CD4-positive, CD25-positive, alpha-beta regulatory T cell (primary cell): ENCODE results near the gene SDHA. TPM values are rescaled to one million over a fixed set of nuclear protein-coding genes. Genes with fewer than 3 reads are reported as not detected.
A peak's percentile ranks its signal among the peaks of the same experiment; 100 is the strongest.
"Not testable (repeated sequence)": the region's sequence is repeated elsewhere in the genome, so short reads cannot be mapped to it uniquely, and the experiment has no call there.

ENCODE experiments used
- ATAC-seq, 2 donors: fragments of 150-1000 bp; cut with Tn5 transposase; one replicate each; pipeline ENCODE4 v1.10.0; 2021; ENCODE audit warnings: low read depth in 2 of 2, moderate number of reproducible peaks in 2 of 2, moderate library complexity in 1 of 2
- DNase-seq, 3 donors: peaks; one replicate each; pipeline versions ENCODE4 v3.0.0 to v3.0.0-alpha.2; 2012 to 2022; ENCODE audit warnings: mixed read lengths in 1 of 3
- H3K27ac ChIP-seq: one replicate; pipeline ENCODE4 v1.7.0; 2013; ENCODE audit warnings: mild to moderate bottlenecking, low read length; ENCODE audit not compliant: insufficient read depth, poor library complexity, severe bottlenecking
- H3K27me3 ChIP-seq: one replicate; pipeline ENCODE4 v1.7.0; 2013; ENCODE audit warnings: low read length; ENCODE audit not compliant: control insufficient read depth, insufficient read depth
- H3K36me3 ChIP-seq: one replicate; pipeline ENCODE4 v1.7.0; 2013; ENCODE audit warnings: mild to moderate bottlenecking, low read length, moderate library complexity; ENCODE audit not compliant: control insufficient read depth, insufficient read depth
- H3K4me1 ChIP-seq: 2 replicates; pipeline ENCODE4 v1.7.0; 2013; ENCODE audit warnings: mild to moderate bottlenecking, low read length; ENCODE audit not compliant: insufficient read depth, control insufficient read depth, poor library complexity, severe bottlenecking
- H3K4me3 ChIP-seq: one replicate; pipeline ENCODE4 v1.7.0; 2013; ENCODE audit warnings: low read depth, mild to moderate bottlenecking, low read length, moderate library complexity
- H3K9me3 ChIP-seq, 2 experiments: 1 replicate in 1 of 2; 2 replicates in 1 of 2; pipeline ENCODE4 v1.7.0; 2013; ENCODE audit warnings: low read length in 2 of 2, mild to moderate bottlenecking in 1 of 2, moderate library complexity in 1 of 2; ENCODE audit not compliant: control insufficient read depth in 2 of 2
- H3K27ac Mint-ChIP-seq, 3 donors: one replicate each; pipeline ENCODE4 v1.8.0; 2020 to 2022; ENCODE audit warnings: mild to moderate bottlenecking in 3 of 3, mixed read lengths in 3 of 3, moderate library complexity in 2 of 3
- H3K27me3 Mint-ChIP-seq: one replicate; pipeline ENCODE4 v1.8.0; 2022; ENCODE audit warnings: mild to moderate bottlenecking, mixed read lengths
- H3K36me3 Mint-ChIP-seq: one replicate; pipeline ENCODE4 v1.8.0; 2020; ENCODE audit warnings: mixed read lengths
- H3K4me1 Mint-ChIP-seq, 4 donors: one replicate each; pipeline ENCODE4 v1.8.0; 2020 to 2022; ENCODE audit warnings: mixed read lengths in 4 of 4, mild to moderate bottlenecking in 1 of 4
- H3K4me3 Mint-ChIP-seq, 4 donors: one replicate each; pipeline ENCODE4 v1.8.0; 2020 to 2022; ENCODE audit warnings: mild to moderate bottlenecking in 4 of 4, mixed read lengths in 4 of 4, moderate library complexity in 3 of 4
- H3K9me3 Mint-ChIP-seq, 7 donors: one replicate each; pipeline ENCODE4 v1.8.0; 2020 to 2022; ENCODE audit warnings: mixed read lengths in 7 of 7, mild to moderate bottlenecking in 3 of 7, moderate library complexity in 2 of 7
- polyA plus RNA-seq, 4 donors: library from polyadenylated mRNA; unstranded; fragments of 300-500 nt; fragmentation: Illumina TruSeq; gene quantifications; one replicate each; pipeline ENCODE4 v1.2.3, GENCODE V29; 2021
- total RNA-seq: library from RNA; stranded (reverse); gene quantifications from one replicate; pipeline ENCODE4 v1.2.3, GENCODE V29; 2022

Gene SDHA
- total RNA-seq (246 TPM), polyA plus RNA-seq (100 to 1,000 TPM; 211 to 290 (median 229) TPM)

DNA sequence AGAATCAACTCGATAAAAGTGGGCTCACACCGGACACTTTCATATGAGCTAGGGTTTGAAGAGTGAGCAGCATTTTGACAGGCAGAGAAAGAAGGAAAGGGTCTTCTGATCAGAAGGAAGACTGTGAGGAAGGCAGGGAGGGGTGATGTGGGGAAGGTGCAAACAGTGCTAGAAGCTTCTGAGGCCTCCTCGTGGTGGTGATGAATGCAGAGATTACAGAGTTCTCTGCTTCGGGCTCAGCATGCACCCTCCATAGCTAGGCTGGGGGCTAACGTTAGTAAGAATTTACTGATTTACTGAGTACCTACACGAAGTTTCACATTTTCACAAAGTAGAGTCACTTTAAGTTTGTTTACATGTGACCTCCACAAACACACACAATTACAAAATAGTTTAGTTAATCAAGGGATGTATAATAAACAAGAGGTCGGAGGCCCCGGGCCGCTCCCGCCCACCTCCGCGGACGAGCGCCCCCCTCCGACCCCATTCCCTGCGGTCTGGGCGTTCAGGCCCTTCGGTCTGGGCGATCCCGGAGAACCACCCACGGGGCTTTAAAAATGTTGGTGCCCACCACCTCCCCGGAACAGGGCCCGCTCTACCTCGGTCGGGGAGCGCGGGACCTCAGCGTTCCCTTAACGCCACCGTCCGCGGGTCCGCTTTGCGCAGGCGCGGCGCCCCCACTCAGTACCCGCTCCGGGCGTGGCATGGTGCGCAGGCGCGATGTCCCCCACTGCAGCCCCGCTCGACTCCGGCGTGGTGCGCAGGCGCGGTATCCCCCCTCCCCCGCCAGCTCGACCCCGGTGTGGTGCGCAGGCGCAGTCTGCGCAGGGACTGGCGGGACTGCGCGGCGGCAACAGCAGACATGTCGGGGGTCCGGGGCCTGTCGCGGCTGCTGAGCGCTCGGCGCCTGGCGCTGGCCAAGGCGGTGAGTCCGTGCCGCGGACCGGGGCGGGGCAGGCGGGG lies at the start of gene SDHA, which contains the start of gene CCDC127:
Gene SDHA (plus strand): TSS at position 827 of the 963 bp plus-strand sequence. CDS start 36 bp downstream, at position 863.
Gene CCDC127 (minus strand): TSS at position 660 of the 963 bp plus-strand sequence. CDS start 1,304 bp downstream, outside the sequence.
- not testable (repeated sequence) for H3K27me3 ChIP-seq, H3K27me3 Mint-ChIP-seq, H3K9me3 ChIP-seq, H3K36me3 ChIP-seq, H3K9me3 Mint-ChIP-seq
- Histone ChIP-seq H3K4me1 (peaks cover 29% of the 10 kb centered on the region), H3K4me3 (peak within 1 kb of the TSS; percentile 94), H3K27ac (peak within 1 kb of the TSS; percentile 84)
- peak; percentile 94 to 99 (median 98) for DNase-seq
- Mint-ChIP-seq H3K36me3 (peaks cover 16% of the 10 kb centered on the region), H3K4me3 (peak within 1 kb of the TSS; percentile 94 to 99 (median 96)), H3K4me1 (peaks cover 22 to 66% (median 49%) of the 10 kb centered on the region in 4 donors), H3K27ac (peak within 1 kb of the TSS; percentile 88 to 98 (median 97))
- peak; percentile 82 to 83 for ATAC-seq

DNA sequence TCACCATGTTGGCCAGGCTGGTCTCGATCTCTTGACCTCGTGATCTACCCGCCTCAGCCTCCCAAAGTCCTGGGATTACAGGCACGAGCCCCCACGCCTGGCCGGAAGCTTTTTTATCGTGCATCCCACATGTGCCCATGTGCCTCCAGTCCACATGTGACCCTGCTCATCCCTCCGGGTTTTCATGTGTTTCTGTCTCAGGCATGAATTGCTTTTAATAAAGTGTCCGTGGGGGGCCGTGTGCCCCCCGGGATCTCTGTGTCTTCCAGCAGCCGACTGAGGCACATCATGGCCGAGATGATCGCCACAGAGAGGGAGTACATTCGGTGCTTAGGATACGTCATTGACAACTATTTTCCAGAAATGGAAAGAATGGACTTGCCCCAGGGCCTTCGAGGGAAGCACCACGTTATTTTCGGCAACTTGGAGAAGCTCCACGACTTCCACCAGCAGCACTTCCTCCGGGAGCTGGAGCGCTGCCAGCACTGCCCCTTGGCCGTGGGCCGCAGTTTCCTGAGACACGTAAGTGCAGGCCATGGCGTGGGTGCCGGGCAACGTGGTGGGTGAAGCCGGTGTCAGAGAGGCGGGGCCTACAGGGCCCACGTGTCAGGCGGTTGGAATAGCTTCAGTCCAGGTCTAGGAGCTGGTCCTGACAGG lies 48.9 kb upstream of the SDHA start:
- no peaks in the 10 kb centered on the region for H3K9me3 ChIP-seq
- no peaks in the 10 kb centered on the region for H3K36me3 ChIP-seq
- no peak overlapping the region for H3K27ac Mint-ChIP-seq
- no peak overlapping the region for H3K4me3 ChIP-seq
- no peak overlapping the region for H3K4me3 Mint-ChIP-seq
- no peaks in the 10 kb centered on the region for H3K27me3 ChIP-seq
- H3K4me1 ChIP-seq = no peaks in the 10 kb centered on the region
- no peak overlapping the region for H3K27ac ChIP-seq
- no peaks in the 10 kb centered on the region for H3K4me1 Mint-ChIP-seq
- no peak for ATAC-seq
- H3K9me3 Mint-ChIP-seq = peaks cover 0 to 2% (median 0%) of the 10 kb centered on the region in 7 donors
- DNase-seq = no peak
- no peaks in the 10 kb centered on the region for H3K36me3 Mint-ChIP-seq
- H3K27me3 Mint-ChIP-seq = no peaks in the 10 kb centered on the region

DNA sequence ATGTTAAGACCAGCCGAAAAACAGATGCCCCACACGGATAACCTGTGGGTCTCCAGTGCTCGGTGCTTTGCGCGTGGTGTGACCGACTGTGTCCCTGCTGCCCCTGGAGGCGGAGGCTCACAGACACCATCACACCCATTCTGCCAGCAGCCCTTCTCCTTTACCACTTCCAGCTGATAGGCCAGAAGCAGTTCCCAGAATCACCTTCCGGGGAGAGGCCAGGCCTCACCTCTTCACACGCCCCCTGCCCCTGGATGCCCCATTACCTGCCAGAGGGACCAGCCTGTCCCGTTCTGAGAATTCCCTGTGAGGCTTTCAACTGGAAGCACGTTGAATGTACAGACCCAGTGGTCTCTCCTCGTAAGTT lies 48.4 kb upstream of the SDHA start:
- H3K4me3 ChIP-seq = no peak overlapping the region
- no peaks in the 10 kb centered on the region for H3K27me3 ChIP-seq
- Mint-ChIP-seq H3K9me3 (no peaks in the 10 kb centered on the region), H3K4me3 (no peak overlapping the region), H3K27me3 (no peaks in the 10 kb centered on the region), H3K36me3 (no peaks in the 10 kb centered on the region), H3K27ac (no peak overlapping the region), H3K4me1 (no peaks in the 10 kb centered on the region)
- DNase-seq (no peak), ATAC-seq (no peak)
- no peaks in the 10 kb centered on the region for H3K36me3 ChIP-seq
- no peaks in the 10 kb centered on the region for H3K9me3 ChIP-seq
- no peak overlapping the region for H3K27ac ChIP-seq
- H3K4me1 ChIP-seq = no peaks in the 10 kb centered on the region

DNA sequence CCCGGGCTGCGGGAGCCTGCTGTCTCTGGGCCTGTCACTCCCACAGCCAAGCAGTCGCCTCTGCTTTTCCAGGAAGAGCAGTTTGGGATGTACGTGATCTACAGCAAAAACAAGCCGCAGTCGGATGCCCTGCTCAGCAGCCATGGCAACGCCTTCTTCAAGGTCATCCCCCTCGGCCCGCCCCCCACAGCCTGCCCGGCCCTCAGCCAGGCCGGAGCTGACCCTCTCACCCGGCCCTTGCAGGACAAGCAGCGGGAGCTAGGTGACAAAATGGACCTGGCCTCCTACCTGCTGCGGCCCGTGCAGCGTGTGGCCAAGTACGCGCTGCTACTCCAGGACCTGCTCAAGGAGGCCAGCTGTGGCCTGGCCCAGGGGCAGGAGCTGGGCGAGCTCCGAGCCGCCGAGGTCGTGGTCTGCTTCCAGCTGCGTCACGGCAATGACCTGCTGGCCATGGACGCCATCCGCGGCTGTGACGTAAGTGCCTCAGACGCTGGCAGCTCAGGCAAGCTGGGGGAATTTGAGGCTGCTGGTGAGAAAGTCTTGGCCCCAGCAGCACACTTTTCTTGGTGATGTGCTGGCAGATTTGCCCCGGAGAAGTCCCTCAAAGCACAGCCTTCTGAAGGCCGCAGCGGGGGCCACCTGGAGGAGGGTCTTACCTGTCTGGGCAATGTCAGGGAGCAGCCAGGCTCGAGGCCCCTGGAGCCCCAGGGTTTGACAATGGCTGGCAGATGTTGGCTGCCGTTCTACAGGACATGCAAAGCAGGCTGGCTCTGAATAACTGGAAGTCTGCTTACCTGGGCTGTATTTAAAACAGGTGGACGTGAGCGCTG lies 46.9 kb upstream of the SDHA start:
- H3K9me3 ChIP-seq = no peaks in the 10 kb centered on the region
- H3K27me3 Mint-ChIP-seq = no peaks in the 10 kb centered on the region
- no peak overlapping the region for H3K27ac ChIP-seq
- H3K4me1 Mint-ChIP-seq = no peaks in the 10 kb centered on the region
- no peak overlapping the region for H3K4me3 Mint-ChIP-seq
- no peak overlapping the region for H3K4me3 ChIP-seq
- no peaks in the 10 kb centered on the region for H3K4me1 ChIP-seq
- no peak overlapping the region for H3K27ac Mint-ChIP-seq
- H3K9me3 Mint-ChIP-seq = no peaks in the 10 kb centered on the region
- DNase-seq (no peak), ATAC-seq (no peak)
- no peaks in the 10 kb centered on the region for H3K36me3 ChIP-seq
- no peaks in the 10 kb centered on the region for H3K36me3 Mint-ChIP-seq
- no peaks in the 10 kb centered on the region for H3K27me3 ChIP-seq

DNA sequence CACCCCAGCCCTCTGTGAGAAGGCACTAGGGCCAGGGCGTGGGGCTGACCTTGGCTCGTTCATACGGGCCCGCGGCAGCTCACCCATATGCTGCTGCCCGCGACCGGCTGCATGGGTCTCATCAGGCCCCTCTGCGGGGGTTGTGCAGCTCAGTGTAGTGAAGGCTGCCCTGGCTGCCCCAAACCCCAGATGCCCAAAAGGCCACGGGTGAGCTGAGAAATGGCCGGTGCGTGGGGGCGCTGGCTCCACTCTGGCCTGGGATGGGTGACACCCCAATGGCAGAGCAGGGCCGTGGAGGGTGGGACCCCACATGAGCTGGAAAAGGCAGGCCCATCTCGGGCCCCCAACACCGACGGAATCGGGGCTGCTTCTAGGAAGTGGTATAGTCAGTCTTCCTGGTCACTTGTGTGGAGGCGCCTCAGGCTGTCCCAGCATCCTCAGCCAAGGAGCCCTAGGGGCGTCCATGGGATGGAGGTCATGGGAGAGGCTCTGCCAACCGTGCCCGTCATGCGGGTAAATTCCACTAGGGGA lies 46.3 kb upstream of the SDHA start:
- DNase-seq (no peak), ATAC-seq (no peak)
- Mint-ChIP-seq H3K4me1 (peaks cover 0 to under 1% (median 0%) of the 10 kb centered on the region in 4 donors), H3K36me3 (no peaks in the 10 kb centered on the region), H3K27ac (no peak overlapping the region), H3K27me3 (peaks cover under 1% of the 10 kb centered on the region), H3K9me3 (no peaks in the 10 kb centered on the region), H3K4me3 (no peak overlapping the region)
- H3K4me3 ChIP-seq = no peak overlapping the region
- H3K9me3 ChIP-seq = no peaks in the 10 kb centered on the region
- no peaks in the 10 kb centered on the region for H3K4me1 ChIP-seq
- no peaks in the 10 kb centered on the region for H3K27me3 ChIP-seq
- H3K36me3 ChIP-seq = no peaks in the 10 kb centered on the region
- H3K27ac ChIP-seq = no peak overlapping the region

DNA sequence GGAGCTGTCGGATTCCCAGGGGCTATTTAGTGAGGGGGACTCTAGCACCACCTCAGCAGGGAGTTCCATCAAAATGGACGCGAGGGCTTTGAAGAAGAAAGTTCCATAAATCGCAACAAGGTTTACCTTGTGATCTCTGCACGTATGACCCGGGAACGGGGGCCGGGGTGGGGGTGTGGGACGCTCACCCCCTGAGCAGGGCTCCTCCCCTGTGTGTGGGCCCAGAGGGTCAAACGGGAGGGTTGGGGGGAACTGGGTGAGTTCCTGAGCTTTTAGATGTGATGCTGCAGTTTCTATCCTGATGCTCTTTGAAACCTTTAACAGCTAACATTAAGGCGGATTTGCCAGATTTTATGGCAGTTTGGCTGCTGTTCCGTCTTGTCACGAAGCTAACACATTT lies 45.7 kb upstream of the SDHA start:
- no peak overlapping the region for H3K27ac ChIP-seq
- H3K9me3 ChIP-seq = no peaks in the 10 kb centered on the region
- ATAC-seq (no peak), DNase-seq (no peak)
- no peaks in the 10 kb centered on the region for H3K36me3 Mint-ChIP-seq
- H3K9me3 Mint-ChIP-seq = no peaks in the 10 kb centered on the region
- no peak overlapping the region for H3K4me3 ChIP-seq
- H3K27me3 ChIP-seq = no peaks in the 10 kb centered on the region
- peaks cover 6% of the 10 kb centered on the region for H3K27me3 Mint-ChIP-seq
- H3K27ac Mint-ChIP-seq = no peak overlapping the region
- no peaks in the 10 kb centered on the region for H3K36me3 ChIP-seq
- no peak overlapping the region for H3K4me3 Mint-ChIP-seq
- peaks cover 0 to 5% (median 0%) of the 10 kb centered on the region in 4 donors for H3K4me1 Mint-ChIP-seq
- H3K4me1 ChIP-seq = no peaks in the 10 kb centered on the region

DNA sequence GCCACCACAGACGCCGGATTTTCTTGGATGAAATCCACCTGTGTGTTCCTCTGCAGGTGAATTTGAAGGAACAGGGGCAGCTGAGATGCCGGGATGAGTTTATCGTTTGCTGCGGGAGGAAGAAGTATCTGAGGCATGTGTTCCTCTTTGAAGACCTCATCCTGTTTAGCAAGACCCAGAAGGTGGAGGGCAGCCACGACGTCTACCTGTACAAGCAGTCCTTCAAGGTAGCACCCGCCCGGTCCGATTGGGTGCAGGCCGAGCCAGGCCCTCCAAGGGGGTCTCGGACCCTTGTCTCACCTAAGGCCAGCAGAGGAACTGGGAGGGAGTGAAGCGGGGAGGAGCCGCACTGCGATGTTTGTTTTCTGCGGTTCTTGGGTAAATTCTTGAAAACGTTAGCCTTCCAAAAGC lies 45.3 kb upstream of the SDHA start:
- H3K4me3 ChIP-seq = no peak overlapping the region
- no peaks in the 10 kb centered on the region for H3K4me1 ChIP-seq
- no peaks in the 10 kb centered on the region for H3K9me3 ChIP-seq
- ATAC-seq (no peak), DNase-seq (no peak)
- H3K36me3 Mint-ChIP-seq = no peaks in the 10 kb centered on the region
- no peaks in the 10 kb centered on the region for H3K9me3 Mint-ChIP-seq
- no peaks in the 10 kb centered on the region for H3K27me3 ChIP-seq
- peaks cover 10% of the 10 kb centered on the region for H3K27me3 Mint-ChIP-seq
- H3K27ac Mint-ChIP-seq = no peak overlapping the region
- H3K4me3 Mint-ChIP-seq = no peak overlapping the region
- H3K4me1 Mint-ChIP-seq = peaks cover 0 to 5% (median 0%) of the 10 kb centered on the region in 4 donors
- H3K36me3 ChIP-seq = no peaks in the 10 kb centered on the region
- no peak overlapping the region for H3K27ac ChIP-seq
